Measurements from ENCODE around the gene PGBD5. TPM values are rescaled to one million over a fixed set of nuclear protein-coding genes. Genes with fewer than 3 reads are reported as not detected.

Gene PGBD5
- total RNA-seq, 1 donor from 2014 or later, result 2.0 TPM

GRCh38 chr1:230342019-230342418 lies 84.1 kb downstream of the PGBD5 start:
- TF ChIP-seq CTCF (IDR thresholded peaks at IDR 0.05; ENCODE audit: unreplicated experiment), result no peak
- H3K4me1 Mint-ChIP-seq (ENCODE audit: unreplicated experiment), result no peaks in the 10 kb centered on the region
- H3K27ac Mint-ChIP-seq (ENCODE audit: unreplicated experiment), result no peak overlapping the region
- DNase-seq (ENCODE audit: low spot score), result no peak
- H3K27me3 Mint-ChIP-seq (ENCODE audit: unreplicated experiment), result peaks cover 2% of the 10 kb centered on the region
- H3K9me3 Mint-ChIP-seq (ENCODE audit: unreplicated experiment), result no peaks in the 10 kb centered on the region
- no peak overlapping the region for H3K4me3 Mint-ChIP-seq (ENCODE audit: unreplicated experiment)
- H3K36me3 Mint-ChIP-seq (ENCODE audit: low read depth, unreplicated experiment), result peaks cover 4% of the 10 kb centered on the region

- Mint-ChIP-seq H3K36me3 (ENCODE audit: low read depth, unreplicated experiment) (peaks cover 4% of the 10 kb centered on the region), H3K27ac (ENCODE audit: unreplicated experiment) (no peak overlapping the region), H3K9me3 (ENCODE audit: unreplicated experiment) (no peaks in the 10 kb centered on the region), H3K4me1 (ENCODE audit: unreplicated experiment) (no peaks in the 10 kb centered on the region), H3K27me3 (ENCODE audit: unreplicated experiment) (peaks cover 2% of the 10 kb centered on the region), H3K4me3 (ENCODE audit: unreplicated experiment) (no peak overlapping the region)
- TF ChIP-seq CTCF (IDR thresholded peaks at IDR 0.05; ENCODE audit: unreplicated experiment), result no peak
- no peak for DNase-seq (ENCODE audit: low spot score)
These were observed 85.0 kb downstream of the PGBD5 start for GRCh38 chr1:230341162-230341546.

GRCh38 chr1:230340526-230341161 lies 85.5 kb downstream of the PGBD5 start:
- peaks cover 7% of the 10 kb centered on the region for H3K36me3 Mint-ChIP-seq (ENCODE audit: low read depth, unreplicated experiment)
- DNase-seq (ENCODE audit: low spot score), result no peak
- H3K4me1 Mint-ChIP-seq (ENCODE audit: unreplicated experiment), result no peaks in the 10 kb centered on the region
- peaks cover 2% of the 10 kb centered on the region for H3K27me3 Mint-ChIP-seq (ENCODE audit: unreplicated experiment)
- no peaks in the 10 kb centered on the region for H3K9me3 Mint-ChIP-seq (ENCODE audit: unreplicated experiment)
- TF ChIP-seq CTCF (IDR thresholded peaks at IDR 0.05; ENCODE audit: unreplicated experiment), result no peak
- H3K27ac Mint-ChIP-seq (ENCODE audit: unreplicated experiment), result no peak overlapping the region
- H3K4me3 Mint-ChIP-seq (ENCODE audit: unreplicated experiment), result no peak overlapping the region

- H3K36me3 Mint-ChIP-seq (ENCODE audit: low read depth, unreplicated experiment), result peaks cover 5% of the 10 kb centered on the region
- no peaks in the 10 kb centered on the region for H3K9me3 Mint-ChIP-seq (ENCODE audit: unreplicated experiment)
- no peak overlapping the region for H3K4me3 Mint-ChIP-seq (ENCODE audit: unreplicated experiment)
- H3K4me1 Mint-ChIP-seq (ENCODE audit: unreplicated experiment), result no peaks in the 10 kb centered on the region
- TF ChIP-seq CTCF (IDR thresholded peaks at IDR 0.05; ENCODE audit: unreplicated experiment), result no peak
- no peak for DNase-seq (ENCODE audit: low spot score)
- H3K27me3 Mint-ChIP-seq (ENCODE audit: unreplicated experiment), result no peaks in the 10 kb centered on the region
- no peak overlapping the region for H3K27ac Mint-ChIP-seq (ENCODE audit: unreplicated experiment)
These were observed 87.1 kb downstream of the PGBD5 start for GRCh38 chr1:230339033-230339432.

- Mint-ChIP-seq H3K36me3 (ENCODE audit: low read depth, unreplicated experiment) (peaks cover 5% of the 10 kb centered on the region), H3K4me1 (ENCODE audit: unreplicated experiment) (no peaks in the 10 kb centered on the region), H3K27me3 (ENCODE audit: unreplicated experiment) (no peaks in the 10 kb centered on the region), H3K27ac (ENCODE audit: unreplicated experiment) (no peak overlapping the region), H3K4me3 (ENCODE audit: unreplicated experiment) (no peak overlapping the region), H3K9me3 (ENCODE audit: unreplicated experiment) (no peaks in the 10 kb centered on the region)
- DNase-seq (ENCODE audit: low spot score), result no peak
- no peak for TF ChIP-seq CTCF (IDR thresholded peaks at IDR 0.05; ENCODE audit: unreplicated experiment)
These were observed 88.9 kb downstream of the PGBD5 start for GRCh38 chr1:230337266-230337665.

Measured in endothelial cell (in vitro differentiated cells).